Endodermal cell (in vitro differentiated cells): ENCODE results near the gene DHRS7B. TPM values are rescaled to one million over a fixed set of nuclear protein-coding genes. Genes with fewer than 3 reads are reported as not detected.

ENCODE experiments used
- DNase-seq: peaks from one replicate; pipeline ENCODE4 v3.0.0-alpha.2; 2017
- H3K27ac ChIP-seq: 2 replicates; pipeline ENCODE4 v1.5.1; 2013; ENCODE audit warnings: mild to moderate bottlenecking, low read depth, low read length, moderate library complexity
- H3K27me3 ChIP-seq: 2 replicates; pipeline ENCODE4 v1.6.1; 2013; ENCODE audit warnings: mild to moderate bottlenecking, low read length, moderate library complexity; ENCODE audit not compliant: insufficient read depth, control insufficient read depth, poor library complexity, severe bottlenecking
- H3K36me3 ChIP-seq: 2 replicates; pipeline ENCODE4 v1.7.0; 2013; ENCODE audit warnings: mild to moderate bottlenecking, low read length, moderate library complexity; ENCODE audit not compliant: control insufficient read depth, insufficient read depth
- H3K4me1 ChIP-seq: one replicate; pipeline ENCODE4 v1.7.0; 2013; ENCODE audit warnings: low read length; ENCODE audit not compliant: control insufficient read depth, insufficient read depth
- H3K4me3 ChIP-seq: 2 replicates; pipeline ENCODE4 v1.5.1; 2013; ENCODE audit warnings: mild to moderate bottlenecking, low read length, moderate library complexity
- H3K9ac ChIP-seq: 2 replicates; pipeline ENCODE4 v1.6.1; 2013; ENCODE audit warnings: mild to moderate bottlenecking, low read length, moderate library complexity; ENCODE audit not compliant: poor library complexity, severe bottlenecking; ENCODE audit errors: extremely low read depth
- H3K9me3 ChIP-seq: 2 replicates; pipeline ENCODE4 v1.6.1; 2013; ENCODE audit warnings: mild to moderate bottlenecking, low read length, moderate library complexity; ENCODE audit not compliant: control insufficient read depth
- H3K27ac Mint-ChIP-seq: 2 replicates; pipeline ENCODE4 v1.8.0; 2020; ENCODE audit warnings: mixed read lengths
- H3K27me3 Mint-ChIP-seq: 2 replicates; pipeline ENCODE4 v1.8.0; 2021; ENCODE audit warnings: mild to moderate bottlenecking, mixed read lengths; ENCODE audit not compliant: insufficient read depth
- H3K36me3 Mint-ChIP-seq: 2 replicates; pipeline ENCODE4 v1.8.0; 2020; ENCODE audit warnings: low read depth, mixed read lengths
- H3K4me1 Mint-ChIP-seq: 2 replicates; pipeline ENCODE4 v1.8.0; 2020; ENCODE audit warnings: mixed read lengths
- H3K4me3 Mint-ChIP-seq: 2 replicates; pipeline ENCODE4 v1.8.0; 2020; ENCODE audit warnings: mild to moderate bottlenecking, moderate library complexity, mixed read lengths
- H3K9me3 Mint-ChIP-seq: 2 replicates; pipeline ENCODE4 v1.8.0; 2020; ENCODE audit warnings: mild to moderate bottlenecking, mixed read lengths
- CTCF ChIP-seq: fragments of 200-600 bp; sonication (generic); conservative IDR thresholded peaks from 2 replicates; pipeline ENCODE4 v1.5.0; 2021; ENCODE audit warnings: antibody characterized with exemption, mild to moderate bottlenecking
- WGBS, 2 experiments: methylation state at CpG; one replicate each; pipeline versions ENCODE4 v1.1.5 to v1.1.7; 2013; ENCODE audit warnings: missing lambda C conversion rate in 2 of 2, mixed read lengths in 1 of 2; ENCODE audit not compliant: insufficient coverage in 1 of 2, insufficient read length in 1 of 2; 5-methylcytosine and 5-hydroxymethylcytosine counted together
- total RNA-seq, 2 donors: library from RNA; stranded (reverse); fragmentation: NEBNext Ultra II Directional in 1 of 2; extraction: Animal tissue kit (Norgen Biotek cat#: 25700) in 1 of 2; gene quantifications; 2 replicates in 1 of 2; 3 replicates in 1 of 2; pipeline ENCODE4 v1.2.1, GENCODE V29; 2021

DHRS7B gene
- total RNA-seq, 2 donors from 2014 or later, result 20.8 to 24.2 TPM

GRCh38 chr17:21085707-21086106 lies 41.1 kb upstream of the DHRS7B start:
- H3K4me3 Mint-ChIP-seq, result no peak overlapping the region
- peaks cover 2% of the 10 kb centered on the region for H3K4me1 Mint-ChIP-seq
- Histone ChIP-seq H3K9ac (no peak overlapping the region), H3K36me3 (no peaks in the 10 kb centered on the region), H3K27me3 (no peaks in the 10 kb centered on the region), H3K9me3 (peaks cover 18% of the 10 kb centered on the region), H3K27ac (no peak overlapping the region), H3K4me3 (no peak overlapping the region), H3K4me1 (no peaks in the 10 kb centered on the region)
- H3K9me3 Mint-ChIP-seq, result peaks cover 28% of the 10 kb centered on the region
- no peak overlapping the region for H3K27ac Mint-ChIP-seq
- no peaks in the 10 kb centered on the region for H3K36me3 Mint-ChIP-seq
- no peak for TF ChIP-seq CTCF
- DNase-seq, result no peak
- WGBS, 2 experiments, result 96 to 97% methylated on average over 12 to 30 of the region's 32 CpGs
- H3K27me3 Mint-ChIP-seq, result no peaks in the 10 kb centered on the region

GRCh38 chr17:21089145-21089544 lies 37.6 kb upstream of the DHRS7B start:
- H3K27me3 Mint-ChIP-seq, result no peaks in the 10 kb centered on the region

GRCh38 chr17:21089933-21090901 lies 36.5 kb upstream of the DHRS7B start:
- no peak for TF ChIP-seq CTCF
- Histone ChIP-seq H3K9me3 (no peaks in the 10 kb centered on the region), H3K27ac (no peak overlapping the region), H3K27me3 (no peaks in the 10 kb centered on the region), H3K4me1 (no peaks in the 10 kb centered on the region), H3K4me3 (no peak overlapping the region), H3K9ac (no peak overlapping the region), H3K36me3 (no peaks in the 10 kb centered on the region)
- Mint-ChIP-seq H3K4me3 (no peak overlapping the region), H3K9me3 (peaks cover 7% of the 10 kb centered on the region), H3K4me1 (peaks cover 2% of the 10 kb centered on the region), H3K27ac (no peak overlapping the region), H3K36me3 (no peaks in the 10 kb centered on the region), H3K27me3 (no peaks in the 10 kb centered on the region)
- no peak for DNase-seq
- 85 to 95% methylated on average over 2 to 6 of the region's 7 CpGs for WGBS, 2 experiments

More at GRCh38 chr17:21089145-21089544, 37.6 kb upstream of the DHRS7B start:
- Histone ChIP-seq H3K4me3 (no peak overlapping the region), H3K9ac (no peak overlapping the region), H3K27me3 (no peaks in the 10 kb centered on the region), H3K27ac (no peak overlapping the region), H3K36me3 (no peaks in the 10 kb centered on the region), H3K9me3 (no peaks in the 10 kb centered on the region), H3K4me1 (no peaks in the 10 kb centered on the region)
- peaks cover 14% of the 10 kb centered on the region for H3K9me3 Mint-ChIP-seq
- 74 to 100% methylated on average over 1 of the region's 1 CpG for WGBS, 2 experiments
- H3K27ac Mint-ChIP-seq, result no peak overlapping the region
- no peak for DNase-seq
- H3K4me3 Mint-ChIP-seq, result no peak overlapping the region
- H3K4me1 Mint-ChIP-seq, result peaks cover 2% of the 10 kb centered on the region
- no peaks in the 10 kb centered on the region for H3K36me3 Mint-ChIP-seq
- no peak for TF ChIP-seq CTCF
